NCI-H2107 treated with DMSO at 0.1 percent for 48 hours (cell line): ENCODE data around the gene SFI1.
"Not testable (repeated sequence)": the region's sequence is repeated elsewhere in the genome, so short reads cannot be mapped to it uniquely, and the experiment has no call there.

Experiments
- DNase-seq: peaks from one replicate; lab custom pipeline; 2025; ENCODE audit not compliant: unreplicated experiment; lab: John Stamatoyannopoulos, UW

SFI1 gene

DNA sequence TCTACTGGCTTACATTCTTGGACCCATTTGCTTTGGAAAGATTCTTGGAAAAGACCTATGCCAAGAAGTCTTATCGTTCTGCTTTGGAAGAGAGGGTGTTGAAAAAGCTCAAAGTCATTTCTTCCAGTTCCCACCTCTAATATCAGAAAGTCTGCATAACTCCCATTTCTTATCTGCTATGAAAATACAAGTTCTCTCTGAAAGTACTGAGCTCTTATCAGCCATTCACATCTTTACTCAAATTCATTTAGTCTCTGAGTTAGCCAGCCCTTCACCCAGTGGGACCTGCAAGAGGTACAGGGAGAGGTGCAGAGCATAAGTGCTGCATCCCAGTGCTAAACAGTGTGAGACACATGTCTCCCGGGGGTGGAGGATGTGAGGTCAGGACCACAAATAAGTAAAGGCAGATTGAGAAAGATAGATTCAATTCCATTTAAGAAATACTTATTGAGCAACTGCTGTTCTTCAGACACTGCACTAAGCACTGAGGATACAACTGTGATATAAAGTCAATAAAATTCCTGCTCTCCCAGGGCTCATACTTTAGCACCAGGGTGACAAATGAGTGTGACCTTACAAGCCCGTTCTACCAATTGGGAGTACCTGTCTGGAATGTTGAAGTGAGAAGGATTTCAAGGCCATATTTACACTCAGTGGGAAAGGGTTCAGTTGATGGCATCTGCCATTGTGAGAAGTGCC is 89.0 kb downstream of the SFI1 start:
- no peak for DNase-seq

DNA sequence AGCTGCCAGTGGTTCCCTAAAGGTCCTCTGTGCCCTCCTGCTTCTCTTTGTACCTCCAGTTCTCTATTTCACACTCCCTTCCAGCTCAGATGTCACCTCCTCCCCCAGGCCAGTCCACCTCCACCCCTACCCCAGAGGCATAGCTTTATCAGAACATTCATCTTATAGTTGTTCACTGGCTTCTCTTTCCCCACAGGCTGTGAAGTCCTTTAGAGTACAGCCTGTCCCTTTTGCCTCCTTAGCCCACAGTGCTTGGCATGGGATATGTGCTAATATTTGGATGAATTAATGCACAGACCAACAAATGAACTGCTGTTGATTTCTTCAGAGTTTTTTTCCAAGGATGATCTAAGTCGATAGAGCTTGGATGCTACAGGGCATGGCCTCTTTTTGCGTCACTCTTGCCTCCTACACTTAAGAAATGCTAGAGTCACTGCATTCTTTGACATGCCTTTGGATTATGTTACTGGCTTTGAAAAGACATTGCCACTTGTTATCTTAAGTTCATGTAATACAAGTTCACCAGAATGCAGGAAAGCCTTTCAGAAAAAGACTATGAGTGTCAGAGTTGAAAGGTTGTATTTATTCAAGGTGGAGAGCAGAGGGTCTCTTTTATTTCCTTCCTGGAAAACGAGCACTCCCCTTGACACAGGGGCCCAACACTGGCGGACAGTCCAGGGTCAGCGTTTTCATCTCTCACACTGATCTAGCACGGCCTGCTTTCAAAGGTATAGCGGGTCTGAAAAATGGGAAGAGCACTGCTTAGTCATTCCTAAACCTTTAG is 90.0 kb downstream of the SFI1 start:
- DNase-seq = no peak

DNA sequence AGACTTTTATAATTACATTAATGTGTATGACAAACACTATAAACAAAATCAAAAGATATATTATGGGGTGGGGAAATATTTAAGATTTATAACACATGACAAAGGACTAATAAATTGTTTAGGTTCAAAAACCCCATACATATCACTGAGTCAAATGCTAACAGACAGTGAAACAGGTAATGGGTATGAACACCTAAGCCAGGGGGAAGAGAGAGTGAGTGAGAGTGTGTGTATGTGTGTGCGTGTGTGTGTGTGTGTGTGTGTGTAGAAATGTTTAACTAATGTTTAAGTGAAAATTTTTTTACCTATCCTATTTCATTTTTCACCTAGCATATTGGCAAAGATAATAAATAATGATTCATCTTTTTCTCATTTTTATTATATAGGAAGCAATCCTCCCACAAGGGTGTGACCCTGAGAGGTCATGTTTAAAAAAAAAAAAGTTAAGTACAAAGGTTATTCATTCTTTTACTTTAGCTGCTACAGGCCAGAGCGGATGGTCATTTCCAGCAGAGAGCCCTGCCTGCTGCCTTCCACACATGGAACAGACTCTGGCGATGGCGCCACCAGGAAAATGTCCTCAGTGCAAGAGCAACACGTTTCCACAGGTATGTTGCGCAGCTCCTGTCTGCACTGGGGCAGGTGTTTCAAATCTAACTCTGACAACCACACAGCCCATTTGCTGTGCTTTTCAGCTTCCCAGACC is 92.8 kb downstream of the SFI1 start:
- no peak for DNase-seq

DNA sequence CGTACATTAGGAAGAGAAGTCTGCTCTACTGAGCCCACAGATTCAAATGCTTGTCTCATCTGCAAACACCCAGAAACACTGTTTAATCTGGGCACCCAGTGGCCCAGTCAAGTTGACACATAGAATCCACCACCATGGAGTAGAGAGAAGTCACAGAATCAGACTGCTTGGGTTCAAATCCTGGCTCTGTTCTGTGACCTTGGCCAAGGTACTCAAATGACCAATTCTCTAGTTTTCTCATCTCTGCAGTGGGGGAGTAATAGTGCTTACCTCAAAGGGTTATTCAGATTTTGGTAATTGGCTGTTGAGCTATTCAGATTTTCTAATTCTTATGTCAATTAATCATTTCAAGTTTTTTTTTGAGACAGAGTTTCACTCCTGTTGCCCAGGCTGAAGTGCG is 93.8 kb downstream of the SFI1 start:
- not testable (repeated sequence) for DNase-seq

DNA sequence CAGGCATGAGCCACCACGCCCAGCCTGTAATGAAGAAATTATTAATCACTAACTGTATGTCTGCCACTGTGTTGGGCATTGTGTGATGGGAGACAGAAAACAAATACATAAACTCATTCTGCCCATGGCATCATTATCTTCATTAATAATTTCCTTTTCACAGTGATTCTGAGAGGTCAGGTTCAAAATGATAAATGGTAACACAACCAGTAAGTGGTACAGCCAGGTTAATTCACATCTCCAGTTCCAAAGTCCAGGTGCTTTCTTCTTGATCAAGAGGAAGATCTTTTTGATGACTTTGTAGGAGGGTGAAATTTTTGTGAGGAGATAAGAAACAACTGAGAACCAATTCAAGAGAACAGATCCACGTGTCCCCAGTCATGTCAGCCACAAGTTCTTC is 98.9 kb downstream of the SFI1 start:
- DNase-seq = no peak

DNA sequence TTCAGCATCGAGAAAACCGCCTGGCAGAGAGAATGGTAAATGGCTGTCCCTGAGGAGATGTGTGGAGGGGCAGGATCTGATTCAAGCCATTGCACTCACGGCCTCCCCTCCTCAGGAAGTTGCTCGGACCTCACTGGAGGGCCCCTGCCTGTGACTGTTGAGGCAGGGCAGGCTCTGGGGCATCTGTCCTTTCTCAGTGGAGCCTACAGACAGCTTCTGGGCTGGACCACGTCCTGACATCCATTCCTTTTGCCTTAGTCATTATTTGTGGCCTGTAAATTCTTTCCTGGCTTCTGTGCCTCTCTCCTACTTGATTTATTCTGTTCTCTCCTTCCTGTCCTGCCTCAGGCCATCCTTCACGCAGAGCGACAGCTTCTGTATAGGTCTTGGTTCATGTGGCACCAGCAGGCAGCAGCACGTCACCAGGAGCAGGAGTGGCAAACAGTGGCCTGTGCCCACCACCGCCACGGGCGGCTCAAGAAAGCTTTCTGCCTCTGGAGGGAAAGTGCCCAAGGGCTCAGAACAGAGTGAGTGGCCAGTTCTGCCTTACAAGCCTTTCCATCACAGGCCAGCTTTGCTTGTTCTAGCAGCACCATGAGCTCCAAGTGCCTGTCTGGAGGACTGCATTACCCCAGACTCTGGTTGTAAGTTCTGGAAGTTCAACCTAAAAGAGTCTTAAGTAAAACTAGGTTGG is 106.1 kb downstream of the SFI1 start:
- DNase-seq = no peak

DNA sequence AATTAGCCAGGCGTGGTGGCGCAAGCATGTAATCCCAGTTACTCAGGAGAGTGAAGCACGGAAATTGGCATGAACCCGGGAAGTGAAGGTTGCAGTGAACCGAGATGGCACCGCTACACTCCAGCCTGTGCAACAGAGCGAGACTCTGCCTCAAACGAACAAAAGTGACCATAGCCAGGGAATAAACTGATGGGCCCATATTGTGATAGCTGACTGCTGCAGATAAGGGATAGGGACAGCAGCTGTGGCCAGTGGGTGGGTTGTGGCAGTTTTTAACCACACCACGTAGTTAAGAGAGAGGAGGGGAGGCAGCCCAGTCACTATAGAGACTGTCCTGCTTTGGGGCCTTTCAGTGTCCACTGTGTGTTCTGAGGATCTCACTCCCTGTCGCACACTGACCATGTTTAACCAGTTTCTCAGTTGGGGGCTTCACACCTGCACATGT is 106.8 kb downstream of the SFI1 start:
- no peak for DNase-seq

DNA sequence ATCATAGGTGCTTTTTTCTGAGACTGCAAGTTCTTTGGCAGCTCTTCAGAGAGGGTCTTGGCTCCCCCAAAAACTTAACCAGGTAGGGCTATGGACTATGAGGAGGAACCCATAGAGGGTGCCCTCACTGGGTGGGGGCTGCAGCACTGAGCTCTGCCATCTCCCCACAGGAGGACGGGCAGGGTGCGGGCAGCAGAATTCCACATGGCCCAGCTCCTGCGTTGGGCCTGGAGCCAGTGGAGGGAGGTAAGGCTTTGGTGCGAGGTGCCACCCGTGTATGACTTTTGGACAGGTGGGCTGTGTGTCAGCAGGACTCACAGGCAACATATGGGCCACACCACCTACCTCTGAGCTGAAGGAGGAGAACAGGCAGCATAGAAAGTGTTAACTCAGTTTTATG is 107.2 kb downstream of the SFI1 start:
- DNase-seq = no peak

DNA sequence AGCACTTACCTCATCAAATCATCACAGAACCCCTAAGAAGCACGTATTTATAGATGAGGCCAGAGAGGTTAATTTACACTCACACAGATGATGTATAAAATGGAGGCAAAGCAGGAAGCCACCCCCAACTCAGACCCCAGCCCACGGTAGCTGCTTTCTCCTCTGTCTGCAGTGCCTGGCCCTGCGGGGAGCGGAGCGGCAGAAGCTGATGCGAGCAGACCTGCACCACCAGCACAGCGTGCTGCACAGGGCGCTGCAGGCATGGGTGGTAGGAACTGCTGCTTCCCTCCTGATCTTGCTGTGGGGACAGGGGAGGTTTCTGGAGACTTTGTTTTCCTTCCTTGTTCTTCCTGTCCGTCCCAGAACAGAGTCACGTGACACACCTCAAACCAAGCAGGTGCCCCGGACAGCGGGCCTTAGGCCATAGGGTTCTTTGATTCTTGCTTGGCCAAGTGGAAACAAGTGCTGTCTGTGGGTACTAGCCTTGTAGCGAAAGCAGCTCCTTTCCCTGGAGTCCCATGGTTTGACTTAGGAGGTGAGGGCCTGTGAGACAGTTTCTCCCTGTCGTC is 107.9 kb downstream of the SFI1 start:
- no peak for DNase-seq

DNA sequence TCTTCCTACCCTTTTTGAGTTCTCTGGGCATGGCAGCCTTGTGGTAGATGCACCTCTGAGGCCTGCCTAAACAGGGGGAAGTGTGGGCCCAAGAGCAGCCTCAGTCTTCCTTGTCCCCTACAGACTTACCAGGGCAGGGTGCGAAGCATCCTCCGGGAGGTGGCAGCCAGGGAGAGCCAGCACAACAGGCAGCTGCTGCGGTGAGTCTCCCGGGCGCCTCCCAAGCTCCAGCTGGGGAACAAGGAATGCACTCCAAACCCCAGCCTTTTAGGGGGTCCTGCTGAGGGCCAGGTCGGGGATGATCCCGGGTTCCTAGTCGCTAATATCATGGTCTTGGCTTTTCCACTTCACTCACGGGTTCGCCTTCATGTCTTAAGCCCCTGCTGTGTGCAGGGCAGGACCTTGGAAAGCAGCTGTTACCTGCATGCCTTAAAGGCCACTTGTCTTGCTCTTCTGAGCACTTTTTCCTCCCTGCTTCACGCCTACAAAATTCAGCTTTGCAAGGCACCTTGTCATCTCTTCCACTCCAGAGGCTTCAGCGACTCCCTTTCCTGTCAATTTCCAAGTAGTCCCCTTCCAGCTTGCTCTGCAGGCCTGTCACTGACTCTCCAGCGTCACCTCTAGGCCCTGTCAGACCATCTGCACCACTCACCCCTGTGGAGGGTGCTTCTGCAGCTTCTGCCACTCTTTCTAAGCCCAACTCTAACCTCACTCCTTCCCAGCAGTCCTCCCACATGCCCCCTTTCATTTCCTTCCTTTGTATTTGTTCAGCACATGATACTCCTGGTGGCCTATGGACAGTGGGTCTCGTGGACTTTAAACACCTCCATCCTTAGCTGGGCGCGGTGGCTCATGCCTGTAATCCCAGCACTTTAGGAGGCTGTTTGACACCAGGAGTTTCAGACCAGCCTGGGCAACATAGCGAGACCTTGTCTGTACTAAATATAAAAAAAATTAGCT is 108.7 kb downstream of the SFI1 start:
- no peak for DNase-seq

DNA sequence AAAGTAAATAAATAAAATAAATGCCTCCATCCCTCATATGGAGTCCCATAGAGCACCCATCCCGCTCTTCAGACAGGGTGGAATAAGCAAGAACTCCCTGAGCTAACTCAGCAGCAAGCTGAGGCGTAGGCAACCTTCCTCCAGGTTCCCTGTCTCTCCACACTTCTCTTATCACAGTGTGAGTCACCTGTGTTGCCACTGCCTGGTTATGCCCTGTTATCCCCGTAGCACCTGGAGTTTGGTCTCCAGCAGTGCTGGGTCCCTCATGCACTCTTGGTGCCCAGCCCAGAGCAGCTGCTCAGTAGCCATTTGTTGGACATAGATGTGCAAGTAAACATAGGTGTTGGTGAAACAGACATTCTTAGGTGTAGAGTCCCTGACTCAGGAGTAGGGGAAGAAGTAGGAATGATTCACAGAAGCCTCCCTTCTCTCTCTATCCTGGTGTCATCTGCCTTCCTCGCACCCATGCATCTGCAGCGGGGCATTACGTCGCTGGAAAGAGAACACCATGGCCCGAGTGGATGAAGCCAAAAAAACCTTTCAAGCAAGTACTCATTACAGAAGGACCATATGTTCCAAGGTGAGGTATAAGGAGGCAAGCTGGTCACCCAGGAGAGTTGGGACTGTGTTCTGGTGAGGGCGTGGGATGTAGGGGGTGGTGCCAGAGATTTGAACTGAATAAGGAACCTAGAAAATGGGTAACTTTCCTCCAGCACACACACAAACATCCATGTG is 109.7 kb downstream of the SFI1 start:
- no peak for DNase-seq

DNA sequence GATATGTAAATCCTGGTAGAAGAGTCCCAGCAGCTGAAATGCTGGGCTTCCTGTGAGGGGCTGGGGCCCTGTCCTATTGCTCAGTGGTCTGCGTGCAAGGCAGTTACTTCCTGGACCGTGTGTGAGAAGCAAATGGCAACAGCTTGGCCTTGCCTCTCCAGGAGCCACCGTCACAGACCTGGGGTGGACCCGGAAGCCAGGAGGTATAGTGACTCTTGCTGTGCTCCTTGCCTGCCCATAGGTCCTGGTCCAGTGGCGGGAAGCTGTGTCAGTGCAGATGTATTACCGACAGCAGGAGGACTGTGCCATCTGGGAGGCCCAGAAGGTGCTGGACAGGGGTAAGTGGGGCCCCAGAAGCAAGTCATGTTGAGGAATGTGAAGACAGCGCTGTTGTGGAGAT is 111.4 kb downstream of the SFI1 start:
- no peak for DNase-seq

DNA sequence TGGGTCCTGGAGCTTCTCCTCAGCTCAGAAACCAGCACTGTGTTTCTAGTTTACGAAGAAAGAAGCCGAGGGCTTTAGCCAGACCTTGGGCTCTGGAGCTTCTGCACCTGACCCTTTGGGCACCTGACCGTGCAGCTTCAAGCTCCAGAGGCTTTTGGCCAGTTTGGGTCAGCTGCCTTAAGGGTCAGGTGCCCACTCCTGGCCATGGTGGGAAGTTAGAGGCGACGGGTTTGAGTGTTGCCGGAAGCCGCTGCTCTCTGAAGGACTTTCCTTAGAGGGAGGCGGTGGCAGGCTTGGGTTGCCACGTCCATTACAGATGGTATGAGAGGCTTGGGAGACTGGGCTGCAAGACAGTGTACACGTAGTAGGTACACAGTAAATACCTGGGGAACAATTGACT is 113.4 kb downstream of the SFI1 start:
- DNase-seq = no peak

DNA sequence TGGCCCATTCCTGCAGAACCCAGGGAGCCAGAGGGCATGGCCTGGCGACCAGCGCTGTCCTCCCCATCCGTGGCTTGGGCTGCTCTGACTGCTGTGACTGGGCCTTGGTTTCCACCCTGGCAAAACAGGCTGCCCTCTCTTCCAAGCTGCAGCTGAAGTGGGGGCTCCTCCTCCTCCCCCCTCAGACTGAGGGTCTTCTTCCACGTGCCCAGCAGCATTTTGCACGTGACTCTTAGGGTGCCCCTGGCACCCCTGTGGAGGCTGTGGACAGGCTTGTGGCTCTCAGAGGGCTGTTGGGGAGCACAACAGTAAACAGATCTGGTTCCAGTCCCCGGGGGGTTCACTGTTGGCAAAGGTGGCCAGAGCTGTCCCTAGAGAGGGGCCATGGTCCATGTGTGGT is 114.3 kb downstream of the SFI1 start:
- DNase-seq = no peak

DNA sequence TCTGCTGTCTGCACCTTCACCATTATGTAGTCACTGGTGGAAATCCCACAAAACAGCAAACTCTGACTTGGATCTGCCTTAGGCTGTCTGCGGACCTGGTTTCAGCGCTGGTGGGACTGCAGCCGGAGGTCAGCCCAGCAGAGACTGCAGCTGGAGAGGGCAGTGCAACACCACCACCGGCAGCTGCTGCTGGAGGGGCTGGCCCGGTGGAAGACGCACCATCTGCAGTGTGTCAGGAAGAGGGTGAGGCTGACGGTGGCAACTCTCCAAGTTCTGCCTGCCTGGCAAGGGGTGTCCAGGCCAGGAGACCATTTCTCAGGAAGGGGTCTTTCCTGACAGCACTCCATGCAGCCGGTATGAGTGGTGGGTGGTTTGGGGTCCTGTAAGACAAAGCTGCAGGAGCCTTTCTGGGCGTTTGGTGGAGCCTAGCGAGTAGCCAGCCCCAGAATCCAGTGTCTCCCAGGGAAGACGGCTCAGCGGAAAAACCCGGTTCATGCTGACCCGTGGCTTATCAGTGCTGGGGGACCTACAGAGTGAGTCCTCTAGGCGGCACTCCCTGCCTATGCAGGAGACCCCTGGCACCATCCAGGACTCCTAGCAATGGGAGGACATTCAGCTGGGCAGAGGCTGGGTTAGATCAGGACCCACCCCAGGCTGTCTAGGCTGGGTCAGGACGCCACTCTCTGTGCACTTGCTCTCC is 114.9 kb downstream of the SFI1 start:
- DNase-seq = no peak

DNA sequence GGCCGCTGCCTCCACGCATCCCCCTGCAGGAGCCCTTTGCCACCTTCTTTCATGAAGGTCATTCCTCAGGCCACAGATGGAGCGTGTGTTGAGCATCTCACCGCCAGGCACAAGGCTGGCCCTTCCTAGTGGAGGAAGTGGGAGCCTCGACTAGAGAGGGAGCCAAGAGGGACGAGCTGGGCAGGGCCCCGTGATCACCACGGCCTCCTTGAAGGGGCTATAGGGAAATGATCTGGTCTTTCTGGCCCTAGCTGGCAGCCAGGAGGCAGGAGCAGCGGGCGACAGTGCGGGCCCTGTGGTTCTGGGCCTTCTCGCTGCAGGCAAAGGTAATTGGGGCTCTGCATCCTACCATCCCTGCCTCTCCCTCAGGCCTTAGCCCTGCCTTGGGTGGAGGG is 116.6 kb downstream of the SFI1 start:
- DNase-seq = no peak

DNA sequence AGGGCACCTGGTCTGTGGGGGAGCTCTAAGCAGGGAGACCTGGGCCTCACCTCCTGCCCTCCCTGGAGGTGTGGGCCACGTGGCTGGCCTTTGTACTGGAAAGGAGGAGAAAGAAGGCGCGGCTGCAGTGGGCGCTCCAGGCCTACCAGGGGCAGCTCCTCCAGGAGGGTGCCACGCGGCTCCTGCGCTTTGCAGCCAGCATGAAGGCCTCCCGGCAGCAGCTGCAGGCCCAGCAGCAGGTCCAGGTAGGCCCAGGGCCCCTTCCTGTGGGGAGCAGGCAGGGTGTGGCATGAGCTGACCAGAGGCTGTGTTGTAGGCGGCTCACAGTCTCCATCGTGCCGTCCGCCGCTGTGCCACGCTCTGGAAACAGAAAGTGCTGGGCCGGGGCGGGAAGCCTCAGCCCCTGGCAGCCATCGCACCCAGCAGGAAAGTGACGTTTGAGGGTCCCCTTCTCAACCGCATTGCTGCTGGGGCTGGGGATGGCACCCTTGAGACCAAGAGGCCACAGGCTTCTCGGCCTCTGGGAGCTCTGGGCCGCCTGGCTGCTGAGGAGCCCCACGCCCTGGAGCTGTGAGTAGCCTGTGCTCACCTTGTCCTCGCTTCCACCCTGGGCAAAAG is 117.1 kb downstream of the SFI1 start:
- no peak for DNase-seq

DNA sequence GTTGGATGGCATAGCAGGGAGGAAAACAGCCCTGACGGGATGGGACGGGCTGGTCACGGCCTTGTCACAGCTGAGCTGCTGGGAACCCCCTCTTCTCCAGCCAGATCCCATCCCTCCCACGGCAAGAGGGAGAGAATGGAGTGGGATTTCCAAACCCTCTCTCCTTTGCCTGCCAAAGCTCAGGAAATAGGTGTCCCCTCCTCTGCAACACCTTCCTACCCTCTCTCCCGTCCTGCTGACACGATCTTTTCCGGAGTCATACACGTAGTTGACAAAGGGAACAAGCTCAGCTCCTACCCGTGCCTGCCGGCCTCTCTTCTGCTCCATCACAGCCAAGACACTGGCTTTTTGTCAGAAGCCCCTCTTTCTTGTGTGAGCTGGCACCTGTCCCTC is 117.6 kb downstream of the SFI1 start:
- no peak for DNase-seq
